Right ventricle myocardium inferior (tissue), 1 donor: ENCODE measurements around the gene ARMC9. TPM values are rescaled to one million over a fixed set of nuclear protein-coding genes. Genes with fewer than 3 reads are reported as not detected.

Experiments used
- ATAC-seq: fragments of 200-7000 bp; cut with Tn5 transposase; one replicate; pipeline ENCODE4 v1.9.1; 2020; ENCODE audit warnings: mild to moderate bottlenecking, moderate library complexity
- DNase-seq: peaks from one replicate; pipeline ENCODE4 v3.0.0; 2021; ENCODE audit errors: missing footprints
- intact Hi-C: fragments of 100-400 bp; cut with DNase I; formaldehyde crosslinking; loops from one replicate; pipeline ENCODE4 v1.11.0; 2022
- total RNA-seq: library from RNA; stranded (reverse); fragmentation: NEBNext Ultra II Directional; extraction: Animal tissue kit (Norgen Biotek cat#: 25700); gene quantifications from one replicate; pipeline ENCODE4 v1.2.1, GENCODE V29; 2021
- donor health status: DM: no; HTN: yes; CAD: no; lungs with severe emphysema.

Gene ARMC9
- total RNA-seq, 1 donor from 2014 or later: 1.7 TPM

GRCh38 chr2:231319867-231320266, 121.4 kb downstream of the ARMC9 start:
- intact Hi-C loops: no loop called here
- no peak for DNase-seq
- ATAC-seq: no peak

- intact Hi-C loops: no loop called here
- DNase-seq: peak; percentile 79
- peak; percentile 81 for ATAC-seq
Measured at GRCh38 chr2:231321021-231321420, 122.6 kb downstream of the ARMC9 start.

- DNase-seq (peak; percentile 84), ATAC-seq (peak; percentile 12)
- intact Hi-C loops: no loop called here
Measured at GRCh38 chr2:231321556-231322334, 123.3 kb downstream of the ARMC9 start.

GRCh38 chr2:231323316-231323715, 124.9 kb downstream of the ARMC9 start:
- DNase-seq: no peak
- ATAC-seq: no peak
- intact Hi-C loops: no loop called here

DNA sequence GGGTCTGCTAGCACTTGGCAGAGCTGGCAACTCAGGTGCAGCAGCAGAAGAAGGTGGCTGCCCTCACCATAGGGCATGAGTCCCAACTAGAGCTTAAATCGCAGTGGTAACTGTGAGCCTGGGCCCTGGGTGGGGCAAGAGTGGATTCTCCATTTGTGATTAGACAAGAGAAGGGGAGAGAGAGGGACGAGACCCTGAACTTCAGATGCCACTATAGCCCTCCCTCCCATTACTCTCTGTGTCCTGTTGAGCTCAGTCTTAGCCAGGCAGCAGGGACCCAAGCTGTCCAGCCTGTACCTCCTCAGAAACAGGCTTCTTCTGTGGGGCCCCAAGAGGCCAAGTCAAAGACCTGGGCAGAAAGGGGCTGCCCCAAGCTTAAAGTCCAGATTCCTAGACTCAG, 127.4 kb downstream of the ARMC9 start:
- no peak for ATAC-seq
- intact Hi-C loops: no loop called here
- DNase-seq: no peak

DNA sequence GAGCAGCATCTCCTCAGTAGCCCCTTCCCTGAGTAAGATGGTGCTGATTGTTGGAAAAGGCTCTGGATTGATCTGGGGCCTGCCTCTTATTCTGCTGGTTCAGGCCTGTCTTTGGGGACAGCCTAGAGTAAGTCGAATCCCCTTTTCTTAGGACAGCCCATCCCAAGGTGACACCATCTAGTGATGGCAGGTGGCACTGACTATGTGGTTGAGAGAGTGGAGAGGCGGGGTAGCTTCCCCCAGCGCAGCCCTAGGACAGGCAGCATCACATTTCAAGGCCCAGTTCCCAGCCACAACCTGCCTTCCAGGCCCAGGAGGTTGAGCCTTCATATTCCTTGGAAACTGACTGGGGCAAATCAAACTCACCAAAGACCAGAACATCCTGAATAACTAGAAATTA, 128.0 kb downstream of the ARMC9 start:
- DNase-seq (no peak), ATAC-seq (no peak)
- intact Hi-C loops: no loop called here

DNA sequence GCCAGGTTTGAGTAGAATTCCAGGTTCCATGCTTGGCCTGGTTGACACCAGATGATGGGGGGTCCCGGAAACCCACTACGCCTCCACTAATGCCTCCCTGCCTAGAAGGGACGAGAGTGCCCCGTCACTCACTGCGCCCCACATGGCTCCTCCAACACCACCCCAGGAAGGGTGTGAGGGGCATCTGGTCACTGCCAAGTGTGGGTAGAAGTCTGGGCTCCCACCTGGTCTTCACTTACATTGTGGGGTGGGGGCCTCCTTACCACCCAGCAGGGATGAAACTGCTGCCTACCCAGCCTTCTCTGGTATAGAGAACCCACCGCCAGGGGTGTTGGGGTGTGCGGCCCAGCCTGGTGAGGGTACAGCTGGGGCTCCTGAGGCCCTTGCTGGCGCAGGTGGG, 131.9 kb downstream of the ARMC9 start:
- intact Hi-C loops: no loop called here
- ATAC-seq: no peak
- no peak for DNase-seq

DNA sequence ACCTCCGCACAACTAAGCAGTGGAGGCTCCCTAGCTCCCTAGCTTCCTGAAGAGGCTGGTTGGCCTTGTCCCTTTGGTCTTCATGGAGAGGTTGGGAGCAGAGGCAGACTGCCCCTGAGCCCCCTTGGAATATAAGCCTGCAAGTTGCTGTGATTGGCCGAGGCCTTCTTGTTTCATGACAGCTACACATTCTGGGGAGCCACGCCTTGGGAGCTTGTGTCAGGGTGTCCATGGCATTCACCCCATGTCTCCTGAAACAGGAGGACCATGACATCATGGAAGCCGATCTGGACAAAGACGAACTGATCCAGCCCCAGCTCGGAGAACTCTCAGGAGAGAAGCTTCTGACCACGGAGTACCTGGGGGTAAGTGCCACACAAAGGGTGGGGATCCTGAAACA, 133.1 kb downstream of the ARMC9 start:
- DNase-seq: no peak
- ATAC-seq: no peak
- intact Hi-C loops: no loop called here

DNA sequence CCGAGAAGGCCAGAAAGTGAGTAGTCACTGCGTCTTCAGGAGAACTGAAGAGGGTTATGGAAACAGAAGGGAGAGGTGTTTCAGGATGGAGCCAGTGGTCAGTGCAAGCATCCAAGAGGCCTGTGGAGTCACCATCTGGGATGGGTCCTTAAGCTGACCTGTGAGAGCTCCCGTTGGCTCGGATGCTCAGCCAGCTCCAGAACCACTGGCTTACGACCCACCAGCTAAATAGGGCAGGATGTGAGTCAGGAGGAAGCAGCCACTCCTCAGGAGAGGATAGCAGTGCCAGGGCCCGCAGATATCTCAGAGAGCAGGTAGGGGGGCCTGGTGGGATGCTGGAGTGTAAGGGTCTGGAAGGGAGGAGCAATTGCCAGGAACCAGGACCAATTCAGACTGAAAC, 134.0 kb downstream of the ARMC9 start:
- intact Hi-C loops: no loop called here
- ATAC-seq (no peak), DNase-seq (no peak)

- DNase-seq: no peak
- no peak for ATAC-seq
- intact Hi-C loops: no loop called here
Measured at GRCh38 chr2:231332872-231333500, 134.6 kb downstream of the ARMC9 start.

GRCh38 chr2:231334179-231334930, 135.9 kb downstream of the ARMC9 start:
- intact Hi-C loops: no loop called here
- ATAC-seq (no peak), DNase-seq (no peak)

GRCh38 chr2:231334981-231335380, 136.6 kb downstream of the ARMC9 start:
- no peak for DNase-seq
- ATAC-seq: no peak
- intact Hi-C loops: no loop called here

DNA sequence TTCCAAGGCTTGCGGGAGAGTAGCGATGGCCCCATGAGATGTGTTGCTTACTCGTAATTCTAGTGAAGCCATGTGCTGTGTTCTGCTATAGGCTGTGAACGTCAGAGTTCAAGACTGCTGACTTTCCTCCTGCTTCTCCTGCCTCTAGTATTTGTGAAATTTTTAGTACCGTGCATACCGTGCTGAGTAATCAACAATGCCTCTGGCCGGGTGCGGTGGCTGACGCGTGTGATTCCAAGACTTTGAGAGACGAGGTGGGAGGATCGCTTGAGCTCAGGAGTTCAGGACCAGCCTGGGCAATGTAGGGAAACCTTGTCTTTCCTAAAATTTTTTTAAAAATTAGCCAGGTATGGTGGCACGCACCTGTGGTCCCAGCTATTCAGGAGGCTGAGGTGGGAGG, 137.2 kb downstream of the ARMC9 start:
- intact Hi-C loops: no loop called here
- no peak for ATAC-seq
- no peak for DNase-seq

- ATAC-seq: no peak
- no peak for DNase-seq
- intact Hi-C loops: no loop called here
Measured at GRCh38 chr2:231336236-231336635, 137.8 kb downstream of the ARMC9 start.

GRCh38 chr2:231336700-231337099, 138.3 kb downstream of the ARMC9 start:
- intact Hi-C loops: no loop called here
- no peak for ATAC-seq
- no peak for DNase-seq

DNA sequence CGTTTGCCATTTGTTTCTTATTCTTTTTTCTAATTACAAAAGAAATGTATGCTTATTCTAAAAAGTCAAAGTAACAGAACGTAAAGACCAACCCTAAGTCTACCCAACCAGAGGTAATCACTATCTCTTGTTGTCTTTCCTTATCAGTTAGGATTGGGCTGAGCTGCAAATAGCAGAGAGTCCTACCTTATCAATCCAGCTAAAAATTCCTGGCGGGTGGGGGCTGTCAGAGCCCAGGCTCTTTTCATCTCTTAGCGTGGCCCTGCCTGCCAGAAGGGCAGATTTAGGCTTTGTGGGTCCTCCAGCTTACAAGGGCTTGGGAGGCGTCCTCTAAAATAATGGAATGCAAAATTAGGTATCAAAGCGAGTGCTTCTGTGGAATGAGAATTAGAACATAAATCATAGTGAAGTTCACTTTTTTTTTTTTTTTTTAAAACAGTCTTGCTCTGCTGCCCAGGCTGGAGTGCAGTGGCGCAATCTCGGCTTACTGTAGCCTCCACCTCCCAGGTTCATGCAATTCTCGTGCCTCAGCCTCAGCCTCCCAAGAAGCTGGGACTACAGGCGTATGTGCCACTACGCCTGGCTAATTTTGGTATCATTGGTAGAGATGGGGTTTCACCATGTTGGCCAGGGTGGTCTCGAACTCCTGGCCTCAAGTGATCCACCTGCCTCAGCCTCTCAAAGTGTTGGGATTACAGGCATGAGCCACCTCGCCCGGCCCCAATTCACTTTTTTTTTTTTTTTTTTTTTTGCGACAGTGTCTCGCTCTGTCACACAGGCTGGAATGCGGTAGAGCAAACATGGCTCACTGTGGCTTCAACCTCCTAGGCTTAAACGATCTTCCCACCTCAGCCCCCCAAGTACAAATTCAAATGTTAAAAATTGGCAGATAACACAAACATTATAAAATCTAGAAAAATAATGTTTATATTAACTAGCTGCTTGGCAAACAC, 139.7 kb downstream of the ARMC9 start:
- DNase-seq (no peak), ATAC-seq (no peak)
- intact Hi-C loops: no loop called here

DNA sequence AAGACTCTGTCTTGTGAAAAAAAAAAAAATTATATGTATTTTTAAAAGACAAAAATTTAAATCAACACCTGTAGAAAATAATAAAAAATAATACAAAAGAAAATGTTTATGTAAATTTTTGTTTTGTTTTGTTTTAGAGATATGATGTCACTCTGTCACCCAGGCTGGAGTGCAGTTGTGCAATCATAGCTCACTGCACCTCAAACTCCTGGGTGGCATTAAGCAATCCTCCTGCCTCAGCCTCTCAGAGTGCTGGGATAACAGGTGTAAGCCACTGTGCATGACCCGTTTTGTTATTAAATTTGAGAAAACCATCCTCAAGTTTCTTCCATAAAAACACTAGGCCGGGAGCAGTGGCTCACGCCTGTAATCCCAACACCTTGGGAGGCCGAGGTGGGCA, 140.9 kb downstream of the ARMC9 start:
- no peak for ATAC-seq
- intact Hi-C loops: no loop called here
- DNase-seq: no peak

- no peak for DNase-seq
- intact Hi-C loops: no loop called here
- ATAC-seq: no peak
Measured at GRCh38 chr2:231341100-231341499, 142.7 kb downstream of the ARMC9 start.
